Stimulated activated CD4-positive, alpha-beta T cell treated with anti-CD3 and anti-CD28 coated beads, Interleukin-4, amount 100 ng/mL, for 4 hours (primary cell): ENCODE measurements around the gene ARHGEF10L.

Experiments used
- DNase-seq, 2 experiments: peaks; one replicate each; pipeline ENCODE4 v3.0.0-alpha.2; 2020

Gene ARHGEF10L

GRCh38 chr1:17551755-17552234 lies 12.3 kb downstream of the ARHGEF10L start:
- DNase-seq = no peak

- DNase-seq = no peak
Measured at GRCh38 chr1:17553975-17554700, 14.6 kb downstream of the ARHGEF10L start.

GRCh38 chr1:17554954-17555353 lies 15.5 kb downstream of the ARHGEF10L start:
- no peak for DNase-seq

- no peak for DNase-seq
Measured at GRCh38 chr1:17557986-17558385, 18.5 kb downstream of the ARHGEF10L start.

DNA sequence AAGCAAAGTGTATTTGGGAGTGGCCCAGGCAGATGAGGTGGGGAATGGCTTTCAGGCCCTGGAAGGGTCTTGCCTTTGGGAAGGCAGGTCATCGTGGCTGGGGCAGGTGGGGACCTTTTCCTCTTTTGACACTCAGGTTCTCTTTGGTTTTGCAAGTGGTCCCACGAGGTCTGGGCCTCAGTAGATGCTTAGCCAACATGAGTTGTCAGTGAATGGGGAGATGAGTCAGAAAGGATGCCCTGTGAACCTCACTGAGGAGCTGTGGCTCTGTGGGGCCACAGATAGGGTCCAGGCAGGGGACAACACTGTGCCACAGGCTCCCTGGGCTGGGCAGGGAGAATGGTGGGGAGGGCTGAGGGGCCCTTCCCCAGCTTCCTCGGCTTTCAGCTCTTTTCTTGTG lies 19.0 kb downstream of the ARHGEF10L start:
- no peak for DNase-seq

- DNase-seq = no peak
Measured at GRCh38 chr1:17558954-17559614, 19.6 kb downstream of the ARHGEF10L start.

- DNase-seq = no peak
Measured at GRCh38 chr1:17559615-17560419, 20.3 kb downstream of the ARHGEF10L start.

GRCh38 chr1:17561247-17561548 lies 21.7 kb downstream of the ARHGEF10L start:
- DNase-seq = no peak

DNA sequence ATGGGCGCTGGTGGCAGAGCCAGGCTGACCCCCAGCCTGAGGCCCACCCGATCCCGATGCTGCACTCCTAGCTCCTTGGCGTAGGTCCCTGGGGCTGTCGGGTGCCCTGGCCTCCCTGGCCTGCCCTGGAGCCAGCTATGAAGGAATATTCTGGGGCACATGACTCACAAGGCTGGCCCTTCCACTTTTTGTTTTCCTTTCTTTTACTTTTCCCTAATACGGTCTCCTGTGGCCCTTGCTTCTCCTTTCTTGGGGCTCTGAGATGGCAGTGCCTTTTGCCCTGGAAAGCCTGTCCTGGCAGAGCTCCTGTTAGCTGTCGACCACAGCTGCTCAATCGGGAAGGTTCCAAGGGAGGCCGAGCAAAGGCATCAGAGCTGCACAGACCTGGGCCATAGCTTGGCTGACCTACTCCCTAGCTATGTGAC lies 22.1 kb downstream of the ARHGEF10L start:
- DNase-seq = no peak

DNA sequence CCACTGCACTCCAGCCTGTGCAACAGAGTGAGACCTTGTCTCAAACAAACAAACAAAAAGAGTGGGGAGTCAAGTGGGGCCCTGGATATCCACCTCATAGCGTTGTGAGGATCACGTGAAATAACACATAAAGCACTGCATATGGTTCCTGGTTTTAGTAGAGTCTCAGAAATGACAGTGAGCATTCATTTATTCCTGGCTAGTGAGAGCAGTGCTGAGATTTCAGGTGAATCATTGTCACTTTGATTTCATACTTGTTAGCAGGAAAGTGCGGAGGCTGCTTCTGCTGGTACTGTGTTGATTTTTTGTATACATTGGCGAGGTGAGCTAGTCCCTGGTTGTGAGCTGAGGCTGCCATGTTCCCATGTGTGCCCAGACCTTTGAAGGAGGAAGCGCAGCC lies 22.9 kb downstream of the ARHGEF10L start:
- no peak for DNase-seq

DNA sequence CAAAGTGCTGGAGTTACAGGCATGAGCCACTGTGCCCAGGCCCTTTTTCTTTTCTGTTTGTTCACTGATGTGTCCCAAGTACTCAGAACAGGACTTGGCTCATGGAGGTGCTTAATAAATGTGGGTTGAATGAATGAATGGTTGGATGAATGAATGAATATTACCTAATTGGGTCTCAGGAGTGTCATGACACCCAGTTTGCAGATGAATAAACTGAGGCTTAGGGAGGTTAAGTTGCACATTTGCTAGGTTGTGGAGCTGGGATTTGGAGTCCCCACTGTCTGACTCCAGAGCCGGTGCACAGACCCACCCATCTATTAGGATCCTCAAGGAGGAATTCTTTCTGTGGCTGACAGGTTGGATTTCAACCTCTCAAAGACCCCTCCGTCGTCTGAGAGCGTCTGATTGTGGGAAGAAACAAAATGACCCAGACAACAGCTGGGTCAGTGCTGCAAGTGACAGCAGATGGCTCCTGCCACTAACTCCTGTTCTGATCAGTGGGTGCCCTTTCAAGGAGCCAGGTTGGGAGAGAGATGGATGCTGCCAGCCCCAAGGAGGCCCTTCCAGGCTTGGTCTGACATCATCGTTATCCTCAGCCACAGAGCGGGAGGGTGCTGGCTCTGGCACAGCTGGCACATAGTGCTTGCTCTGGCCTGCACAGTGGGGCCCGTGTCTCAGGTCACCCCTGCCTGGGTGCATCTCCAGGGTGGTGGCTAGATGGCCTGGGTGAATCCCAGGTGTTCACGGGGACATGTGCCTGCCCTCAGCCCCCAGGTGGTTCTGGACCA lies 24.2 kb downstream of the ARHGEF10L start:
- DNase-seq = no peak

- no peak for DNase-seq
Measured at GRCh38 chr1:17564458-17565393, 25.2 kb downstream of the ARHGEF10L start.

- DNase-seq = no peak
Measured at GRCh38 chr1:17565461-17566252, 26.2 kb downstream of the ARHGEF10L start.

GRCh38 chr1:17566417-17566816 lies 26.9 kb downstream of the ARHGEF10L start:
- no peak for DNase-seq

DNA sequence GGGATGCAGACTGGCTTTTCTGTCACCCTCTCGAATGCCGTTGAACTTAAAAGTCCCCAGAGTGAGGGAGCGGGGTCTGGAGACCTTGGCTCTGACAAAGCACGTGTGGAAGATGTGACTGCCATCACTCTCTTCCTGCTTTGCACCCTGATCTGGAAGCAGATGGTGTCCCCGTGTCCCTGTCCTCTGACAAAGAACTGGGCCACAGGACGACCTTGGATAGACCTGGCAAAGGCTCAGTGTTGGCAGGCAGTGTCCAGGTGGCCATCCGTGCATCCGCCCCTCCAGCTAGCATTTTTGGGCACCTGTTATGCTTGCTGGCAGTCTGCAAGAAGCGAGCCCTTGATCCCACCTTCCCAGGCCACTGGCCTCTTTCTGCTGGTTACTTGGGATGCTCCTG lies 27.4 kb downstream of the ARHGEF10L start:
- DNase-seq = no peak

DNA sequence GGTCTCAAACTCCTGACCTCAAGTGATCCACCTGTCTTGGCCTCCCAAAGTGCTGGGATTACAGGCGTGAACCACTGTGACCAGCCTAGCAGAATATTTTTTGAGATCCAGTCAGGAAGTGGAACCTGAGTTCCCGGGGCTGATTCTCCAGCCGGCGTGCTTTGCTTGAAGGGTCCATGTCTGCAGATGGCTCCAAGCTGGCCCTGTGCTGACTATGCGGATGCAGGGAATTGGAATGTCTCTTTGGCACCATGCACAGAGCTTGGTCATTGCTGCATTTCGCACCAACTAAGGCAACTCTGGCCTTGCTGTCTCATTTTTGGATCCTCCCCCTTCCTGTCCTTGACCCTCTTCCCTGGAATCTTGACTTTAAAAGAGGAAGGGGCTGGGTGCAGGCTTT lies 28.1 kb downstream of the ARHGEF10L start:
- DNase-seq = no peak

- DNase-seq = no peak
Measured at GRCh38 chr1:17568014-17568900, 28.8 kb downstream of the ARHGEF10L start.

GRCh38 chr1:17569200-17570139 lies 30.0 kb downstream of the ARHGEF10L start:
- DNase-seq = no peak

GRCh38 chr1:17570228-17570627 lies 30.7 kb downstream of the ARHGEF10L start:
- no peak for DNase-seq
